Measurements from ENCODE around the gene CDKAL1. TPM values are rescaled to one million over a fixed set of nuclear protein-coding genes. Genes with fewer than 3 reads are reported as not detected.

CDKAL1 gene
- total RNA-seq, 6 experiments from 2014 or later, result 9.2 to 14.3 (median 11.9) TPM

- peaks cover 16% of the 10 kb centered on the region for H3K9me3 Mint-ChIP-seq
- peaks cover 28% of the 10 kb centered on the region for H3K36me3 Mint-ChIP-seq (ENCODE audit: low read depth)
- no peak for TF ChIP-seq CTCF (IDR thresholded peaks at IDR 0.05)
- H3K4me1 Mint-ChIP-seq (ENCODE audit: low read depth), result peaks cover 28% of the 10 kb centered on the region
- no peak overlapping the region for H3K4me3 Mint-ChIP-seq
- no peaks in the 10 kb centered on the region for H3K27me3 Mint-ChIP-seq (ENCODE audit: insufficient read depth)
- no peak overlapping the region for H3K27ac Mint-ChIP-seq
- no peak for DNase-seq
Measured at GRCh38 chr6:21024616-21025015, 490.4 kb downstream of the CDKAL1 start.

- no peak overlapping the region; the same call in 1 of the 2 replicates for H3K4me3 Mint-ChIP-seq
- H3K36me3 Mint-ChIP-seq (ENCODE audit: low read depth), result peaks cover 30% of the 10 kb centered on the region
- peak; percentile 62 for DNase-seq
- peaks cover 28% of the 10 kb centered on the region for H3K4me1 Mint-ChIP-seq (ENCODE audit: low read depth)
- H3K27ac Mint-ChIP-seq, result peak overlapping the region; percentile 35; the same call in 1 of the 2 replicates
- peaks cover 16% of the 10 kb centered on the region for H3K9me3 Mint-ChIP-seq
- H3K27me3 Mint-ChIP-seq (ENCODE audit: insufficient read depth), result no peaks in the 10 kb centered on the region; the same call in 1 of the 2 replicates
- no peak for TF ChIP-seq CTCF (IDR thresholded peaks at IDR 0.05)
Measured at GRCh38 chr6:21026576-21027273, 492.5 kb downstream of the CDKAL1 start.

GRCh38 chr6:21027507-21027906, 493.2 kb downstream of the CDKAL1 start:
- Mint-ChIP-seq H3K4me1 (ENCODE audit: low read depth) (peaks cover 26% of the 10 kb centered on the region), H3K36me3 (ENCODE audit: low read depth) (peaks cover 23% of the 10 kb centered on the region), H3K4me3 (no peak overlapping the region), H3K27me3 (ENCODE audit: insufficient read depth) (no peaks in the 10 kb centered on the region; the same call in 1 of the 2 replicates), H3K27ac (no peak overlapping the region), H3K9me3 (peaks cover 9% of the 10 kb centered on the region)
- DNase-seq, result no peak
- TF ChIP-seq CTCF (IDR thresholded peaks at IDR 0.05), result no peak

- H3K4me1 Mint-ChIP-seq (ENCODE audit: low read depth), result peaks cover 30% of the 10 kb centered on the region
- H3K27me3 Mint-ChIP-seq (ENCODE audit: insufficient read depth), result no peaks in the 10 kb centered on the region; the same call in 1 of the 2 replicates
- DNase-seq, result no peak
- H3K9me3 Mint-ChIP-seq, result no peaks in the 10 kb centered on the region
- peaks cover 19% of the 10 kb centered on the region for H3K36me3 Mint-ChIP-seq (ENCODE audit: low read depth)
- no peak overlapping the region for H3K4me3 Mint-ChIP-seq
- no peak overlapping the region for H3K27ac Mint-ChIP-seq
- TF ChIP-seq CTCF (IDR thresholded peaks at IDR 0.05), result no peak
Measured at GRCh38 chr6:21031182-21031581, 496.9 kb downstream of the CDKAL1 start.

- TF ChIP-seq CTCF (IDR thresholded peaks at IDR 0.05), result no peak
- H3K4me1 Mint-ChIP-seq (ENCODE audit: low read depth), result peaks cover 17% of the 10 kb centered on the region
- H3K27me3 Mint-ChIP-seq (ENCODE audit: insufficient read depth), result no peaks in the 10 kb centered on the region; the same call in 1 of the 2 replicates
- peaks cover 12% of the 10 kb centered on the region for H3K36me3 Mint-ChIP-seq (ENCODE audit: low read depth)
- no peak for DNase-seq
- peak overlapping the region; percentile 68; the same call in 1 of the 2 replicates for H3K27ac Mint-ChIP-seq
- peak overlapping the region; percentile 17; the same call in 1 of the 2 replicates for H3K4me3 Mint-ChIP-seq
- H3K9me3 Mint-ChIP-seq, result no peaks in the 10 kb centered on the region
Measured at GRCh38 chr6:21033084-21033483, 498.8 kb downstream of the CDKAL1 start.
